ENCODE data around the gene PTMS. TPM values are rescaled to one million over a fixed set of nuclear protein-coding genes. Genes with fewer than 3 reads are reported as not detected.

The PTMS gene
- total and polyA plus RNA-seq, 10 of the 15 experiments (the other 5 are each of a cell fraction or from before 2014, with no cell fraction given): 2.1 to 127 (median 29.8) TPM

Other genes starting within 250 kb of the PTMS start
Only the 7 nearest of the 28 such genes appear.
- not detected in 2 replicates for gene PIANP, start 65.5 kb upstream of the PTMS start, total RNA-seq (2014; rRNA removed)
- not detected in 2 replicates for gene PIANP, start 65.5 kb upstream of the PTMS start, total RNA-seq (2014; rRNA removed; fragmentation: Illumina TruSeq; extraction: Trizol)
- 0.08 TPM in 1 of 2 replicates, not detected in the other for gene PIANP, start 65.5 kb upstream of the PTMS start, total RNA-seq (2021)
- not detected in 2 replicates for gene PIANP, start 65.5 kb upstream of the PTMS start, polyA plus RNA-seq (2011; rRNA removed)
- not detected in 2 replicates for gene PIANP, start 65.5 kb upstream of the PTMS start, polyA plus RNA-seq (2014; fragmentation: Illumina TruSeq; extraction: Trizol)
- not detected for gene PIANP, start 65.5 kb upstream of the PTMS start, polyA plus RNA-seq (2014; fragmentation: Nextera tagmentation; extraction: Ambion mirVana)
- 0.04 and 0.08 TPM in 2 replicates for gene PIANP, start 65.5 kb upstream of the PTMS start, polyA plus RNA-seq (2014; rRNA removed)
- under 1 TPM in 1 of 2 experiments, not detected in 1; 0.12 TPM for gene PIANP, start 65.5 kb upstream of the PTMS start, polyA plus RNA-seq (2016; fragmentation: Nextera tagmentation; extraction: Ambion mirVana)
- gene COPS7A, start 42.3 kb upstream of the PTMS start, total RNA-seq (2014; rRNA removed): 53.6 and 56.3 TPM in 2 replicates
- 26.8 and 28.8 TPM in 2 replicates for gene COPS7A, start 42.3 kb upstream of the PTMS start, total RNA-seq (2014; rRNA removed; fragmentation: Illumina TruSeq; extraction: Trizol)
- 42.1 and 48.4 TPM in 2 replicates for gene COPS7A, start 42.3 kb upstream of the PTMS start, total RNA-seq (2021)
- 43.5 and 70.9 TPM in 2 replicates for gene COPS7A, start 42.3 kb upstream of the PTMS start, polyA plus RNA-seq (2011; rRNA removed)
- gene COPS7A, start 42.3 kb upstream of the PTMS start, polyA plus RNA-seq (2014; fragmentation: Illumina TruSeq; extraction: Trizol): 43.5 and 45.0 TPM in 2 replicates
- gene COPS7A, start 42.3 kb upstream of the PTMS start, polyA plus RNA-seq (2014; fragmentation: Nextera tagmentation; extraction: Ambion mirVana): 10 to 100 TPM; 25.7 to 26.1 TPM
- gene COPS7A, start 42.3 kb upstream of the PTMS start, polyA plus RNA-seq (2014; rRNA removed): 55.3 and 61.7 TPM in 2 replicates
- 10 to 100 TPM; 67.9 to 74.0 TPM for gene COPS7A, start 42.3 kb upstream of the PTMS start, polyA plus RNA-seq (2016; fragmentation: Nextera tagmentation; extraction: Ambion mirVana)
- gene MLF2, start 13.2 kb upstream of the PTMS start, total RNA-seq (2014; rRNA removed): 131 and 139 TPM in 2 replicates
- gene MLF2, start 13.2 kb upstream of the PTMS start, total RNA-seq (2014; rRNA removed; fragmentation: Illumina TruSeq; extraction: Trizol): 59.2 and 63.4 TPM in 2 replicates
- 125 and 129 TPM in 2 replicates for gene MLF2, start 13.2 kb upstream of the PTMS start, total RNA-seq (2021)
- 122 and 172 TPM in 2 replicates for gene MLF2, start 13.2 kb upstream of the PTMS start, polyA plus RNA-seq (2011; rRNA removed)
- gene MLF2, start 13.2 kb upstream of the PTMS start, polyA plus RNA-seq (2014; fragmentation: Illumina TruSeq; extraction: Trizol): 91.6 and 111 TPM in 2 replicates
- gene MLF2, start 13.2 kb upstream of the PTMS start, polyA plus RNA-seq (2014; fragmentation: Nextera tagmentation; extraction: Ambion mirVana): 10 to 100 TPM; 13.5 to 21.5 TPM
- 170 and 181 TPM in 2 replicates for gene MLF2, start 13.2 kb upstream of the PTMS start, polyA plus RNA-seq (2014; rRNA removed)
- gene MLF2, start 13.2 kb upstream of the PTMS start, polyA plus RNA-seq (2016; fragmentation: Nextera tagmentation; extraction: Ambion mirVana): 100 to 1,000 TPM; 222 TPM
- gene LAG3, start 6.2 kb downstream of the PTMS start, total RNA-seq (2014; rRNA removed): 0.79 and 1.3 TPM in 2 replicates
- gene LAG3, start 6.2 kb downstream of the PTMS start, total RNA-seq (2014; rRNA removed; fragmentation: Illumina TruSeq; extraction: Trizol): 0.60 and 1.0 TPM in 2 replicates
- gene LAG3, start 6.2 kb downstream of the PTMS start, total RNA-seq (2021): 4.2 and 5.2 TPM in 2 replicates
- 0.26 and 0.52 TPM in 2 replicates for gene LAG3, start 6.2 kb downstream of the PTMS start, polyA plus RNA-seq (2011; rRNA removed)
- gene LAG3, start 6.2 kb downstream of the PTMS start, polyA plus RNA-seq (2014; fragmentation: Illumina TruSeq; extraction: Trizol): 0.97 and 1.1 TPM in 2 replicates
- under 1 TPM in 1 of 2 experiments, not detected in 1; 0.53 TPM for gene LAG3, start 6.2 kb downstream of the PTMS start, polyA plus RNA-seq (2014; fragmentation: Nextera tagmentation; extraction: Ambion mirVana)
- 2.3 and 2.4 TPM in 2 replicates for gene LAG3, start 6.2 kb downstream of the PTMS start, polyA plus RNA-seq (2014; rRNA removed)
- gene LAG3, start 6.2 kb downstream of the PTMS start, polyA plus RNA-seq (2016; fragmentation: Nextera tagmentation; extraction: Ambion mirVana): 1 to 10 TPM in 1 of 2 experiments, under 1 TPM in 1; 0.77 to 1.4 TPM
- 0.40 and 0.49 TPM in 2 replicates for gene CD4, start 23.2 kb downstream of the PTMS start, total RNA-seq (2014; rRNA removed)
- 0.60 and 0.81 TPM in 2 replicates for gene CD4, start 23.2 kb downstream of the PTMS start, total RNA-seq (2014; rRNA removed; fragmentation: Illumina TruSeq; extraction: Trizol)
- gene CD4, start 23.2 kb downstream of the PTMS start, total RNA-seq (2021): 1.6 and 1.8 TPM in 2 replicates
- 0.27 and 0.29 TPM in 2 replicates for gene CD4, start 23.2 kb downstream of the PTMS start, polyA plus RNA-seq (2011; rRNA removed)
- gene CD4, start 23.2 kb downstream of the PTMS start, polyA plus RNA-seq (2014; fragmentation: Illumina TruSeq; extraction: Trizol): 1.5 and 2.4 TPM in 2 replicates
- under 1 TPM; 0.49 to 0.85 TPM for gene CD4, start 23.2 kb downstream of the PTMS start, polyA plus RNA-seq (2014; fragmentation: Nextera tagmentation; extraction: Ambion mirVana)
- gene CD4, start 23.2 kb downstream of the PTMS start, polyA plus RNA-seq (2014; rRNA removed): 0.85 and 1.3 TPM in 2 replicates
- under 1 TPM; 0.24 to 0.57 TPM for gene CD4, start 23.2 kb downstream of the PTMS start, polyA plus RNA-seq (2016; fragmentation: Nextera tagmentation; extraction: Ambion mirVana)
- gene GPR162, start 55.5 kb downstream of the PTMS start, total RNA-seq (2014; rRNA removed): not detected in 2 replicates
- not detected in 2 replicates for gene GPR162, start 55.5 kb downstream of the PTMS start, total RNA-seq (2014; rRNA removed; fragmentation: Illumina TruSeq; extraction: Trizol)
- not detected in 2 replicates for gene GPR162, start 55.5 kb downstream of the PTMS start, total RNA-seq (2021)
- 0.09 TPM in 1 of 2 replicates, not detected in the other for gene GPR162, start 55.5 kb downstream of the PTMS start, polyA plus RNA-seq (2011; rRNA removed)
- gene GPR162, start 55.5 kb downstream of the PTMS start, polyA plus RNA-seq (2014; fragmentation: Illumina TruSeq; extraction: Trizol): not detected in 2 replicates
- gene GPR162, start 55.5 kb downstream of the PTMS start, polyA plus RNA-seq (2014; fragmentation: Nextera tagmentation; extraction: Ambion mirVana): not detected
- gene GPR162, start 55.5 kb downstream of the PTMS start, polyA plus RNA-seq (2014; rRNA removed): not detected in 2 replicates
- not detected for gene GPR162, start 55.5 kb downstream of the PTMS start, polyA plus RNA-seq (2016; fragmentation: Nextera tagmentation; extraction: Ambion mirVana)
- gene P3H3, start 62.0 kb downstream of the PTMS start, total RNA-seq (2014; rRNA removed): not detected in 2 replicates
- gene P3H3, start 62.0 kb downstream of the PTMS start, total RNA-seq (2014; rRNA removed; fragmentation: Illumina TruSeq; extraction: Trizol): not detected in 2 replicates
- gene P3H3, start 62.0 kb downstream of the PTMS start, total RNA-seq (2021): 0.13 and 0.21 TPM in 2 replicates
- 0.05 TPM in 1 of 2 replicates, not detected in the other for gene P3H3, start 62.0 kb downstream of the PTMS start, polyA plus RNA-seq (2011; rRNA removed)
- gene P3H3, start 62.0 kb downstream of the PTMS start, polyA plus RNA-seq (2014; fragmentation: Illumina TruSeq; extraction: Trizol): 0.03 TPM in 1 of 2 replicates, not detected in the other
- gene P3H3, start 62.0 kb downstream of the PTMS start, polyA plus RNA-seq (2014; fragmentation: Nextera tagmentation; extraction: Ambion mirVana): not detected
- gene P3H3, start 62.0 kb downstream of the PTMS start, polyA plus RNA-seq (2014; rRNA removed): 0.23 TPM in 1 of 2 replicates, not detected in the other
- not detected for gene P3H3, start 62.0 kb downstream of the PTMS start, polyA plus RNA-seq (2016; fragmentation: Nextera tagmentation; extraction: Ambion mirVana)